H1 (cell line): ENCODE data around the gene PCDHA11. TPM values are rescaled to one million over a fixed set of nuclear protein-coding genes. Genes with fewer than 3 reads are reported as not detected.

Source experiments
- CTCF ChIA-PET: fragments of 300-600 bp; sonication (Branson Sonifier 250); formaldehyde crosslinking; loops from one replicate; lab custom pipeline; 2021; ENCODE audit not compliant: partially characterized antibody; lab: Charles Lee
- POLR2A ChIA-PET: fragments of 300-600 bp; sonication (Branson Sonifier 250); formaldehyde crosslinking; loops from one replicate; lab custom pipeline; 2021; ENCODE audit warnings: inconsistent platforms; ENCODE audit not compliant: partially characterized antibody; lab: Charles Lee
- DNase-seq, 2 experiments: peaks; one replicate each; pipeline versions ENCODE4 v3.0.0 to v3.0.0-alpha.2; 2010 to 2022; ENCODE audit warnings: low spot score in 2 of 2, low read depth in 1 of 2, mixed read lengths in 1 of 2
- FAIRE-seq: peaks from 2 replicates; lab custom pipeline; 2011; peaks lifted over from hg19 to GRCh38; lab: Jason Lieb, UNC
- H2AFZ ChIP-seq: 2 replicates; pipeline ENCODE4 v1.8.1; 2012; ENCODE audit warnings: low read length, inconsistent platforms
- H2AK5ac ChIP-seq: 2 replicates; pipeline ENCODE4 v1.6.1; 2013; ENCODE audit warnings: low read depth, low read length
- H2BK120ac ChIP-seq: replicated peaks from 2 replicates; pipeline ENCODE3; 2013; ENCODE audit warnings: low read depth, low read length, inconsistent platforms
- H2BK12ac ChIP-seq: 2 replicates; pipeline ENCODE4 v1.6.1; 2013; ENCODE audit warnings: low read depth, low read length
- H2BK15ac ChIP-seq: 2 replicates; pipeline ENCODE4 v1.6.1; 2013; ENCODE audit warnings: low read length
- H2BK20ac ChIP-seq: 2 replicates; pipeline ENCODE4 v1.6.1; 2013; ENCODE audit warnings: low read length
- H2BK5ac ChIP-seq: 2 replicates; pipeline ENCODE4 v1.6.1; 2013; ENCODE audit warnings: low read depth, low read length
- H3K14ac ChIP-seq: 2 replicates; pipeline ENCODE4 v1.6.1; 2013; ENCODE audit warnings: inconsistent platforms; ENCODE audit not compliant: insufficient read length
- H3K18ac ChIP-seq: 2 replicates; pipeline ENCODE4 v1.6.1; 2013; ENCODE audit warnings: low read length; ENCODE audit errors: extremely low read depth
- H3K23ac ChIP-seq: 2 replicates; pipeline ENCODE4 v1.6.1; 2013; ENCODE audit warnings: inconsistent platforms; ENCODE audit not compliant: insufficient read length
- H3K23me2 ChIP-seq: 2 replicates; pipeline ENCODE4 v1.6.1; 2013; ENCODE audit warnings: low read depth, low read length
- H3K27ac ChIP-seq: 2 replicates; pipeline ENCODE4 v1.6.1; 2011; ENCODE audit warnings: low read depth, low read length, inconsistent platforms
- H3K27me3 ChIP-seq, 4 experiments: replicated peaks in 1 of 4; 1 replicate in 1 of 4; 2 replicates in 3 of 4; pipeline versions ENCODE4 v1.6.1 to v1.8.1; 2011 to 2013; ENCODE audit warnings: low read length in 3 of 4, mild to moderate bottlenecking in 3 of 4, inconsistent platforms in 2 of 4, mixed read lengths in 2 of 4, moderate library complexity in 1 of 4; ENCODE audit not compliant: control insufficient read depth in 3 of 4, insufficient read depth in 3 of 4; ENCODE audit errors: extremely low read depth in 1 of 4
- H3K36me3 ChIP-seq, 4 experiments: 2 replicates each; pipeline versions ENCODE4 v1.6.1 to v1.8.1; 2011 to 2013; ENCODE audit warnings: mild to moderate bottlenecking in 4 of 4, low read length in 3 of 4, moderate library complexity in 2 of 4, control low read depth in 1 of 4, inconsistent platforms in 1 of 4; ENCODE audit not compliant: insufficient read depth in 4 of 4, control insufficient read depth in 2 of 4
- H3K4ac ChIP-seq: replicated peaks from 2 replicates; pipeline ENCODE3; 2013; ENCODE audit warnings: low read length, low read depth, mixed read lengths, inconsistent platforms; ENCODE audit not compliant: insufficient read length
- H3K4me1 ChIP-seq, 4 experiments: replicated peaks in 1 of 4; 1 replicate in 1 of 4; 2 replicates in 3 of 4; pipeline versions ENCODE4 v1.6.1 to v1.8.1; 2011 to 2013; ENCODE audit warnings: low read length in 3 of 4, inconsistent platforms in 2 of 4, mixed read lengths in 1 of 4; ENCODE audit not compliant: insufficient read depth in 4 of 4, control insufficient read depth in 3 of 4
- H3K4me2 ChIP-seq, 2 experiments: 2 replicates each; pipeline versions ENCODE4 v1.6.1 to v1.8.1; 2011 to 2013; ENCODE audit warnings: low read depth in 2 of 2, low read length in 2 of 2, control low read depth in 1 of 2, inconsistent platforms in 1 of 2, mild to moderate bottlenecking in 1 of 2; ENCODE audit not compliant: insufficient read depth in 1 of 2
- H3K4me3 ChIP-seq, 4 experiments: fragments of 200-600, 300-600 bp in 1 of 4; sonication (generic), shearing (Covaris generic), sonication (Bioruptor Twin) in 1 of 4; 2 replicates each; pipeline versions ENCODE4 v1.5.1 to v1.8.1; 2011 to 2016; ENCODE audit warnings: low read length in 4 of 4, low read depth in 3 of 4, control low read depth in 2 of 4, inconsistent platforms in 2 of 4, mild to moderate bottlenecking in 2 of 4, mixed read lengths in 1 of 4, moderate library complexity in 1 of 4; ENCODE audit not compliant: insufficient read depth in 2 of 4; ENCODE audit errors: extremely low read depth in 1 of 4
- H3K56ac ChIP-seq: replicated peaks from 2 replicates; pipeline ENCODE3; 2013; ENCODE audit warnings: low read depth, mild to moderate bottlenecking, mixed read lengths, low read length, inconsistent platforms; ENCODE audit not compliant: insufficient read length
- H3K79me1 ChIP-seq: 2 replicates; pipeline ENCODE4 v1.6.1; 2013; ENCODE audit warnings: low read depth, low read length, control low read depth
- H3K79me2 ChIP-seq, 2 experiments: 2 replicates each; pipeline versions ENCODE4 v1.6.1 to v1.8.1; 2012 to 2013; ENCODE audit warnings: low read length in 2 of 2, mild to moderate bottlenecking in 2 of 2, inconsistent platforms in 1 of 2; ENCODE audit not compliant: insufficient read depth in 2 of 2, control insufficient read depth in 1 of 2
- H3K9ac ChIP-seq, 4 experiments: replicated peaks in 1 of 4; 1 replicate in 1 of 4; 2 replicates in 3 of 4; pipeline versions ENCODE4 v1.6.1 to v1.8.1; 2011 to 2013; ENCODE audit warnings: low read depth in 3 of 4, low read length in 3 of 4, control low read depth in 2 of 4, mild to moderate bottlenecking in 2 of 4, moderate library complexity in 2 of 4, inconsistent platforms in 1 of 4; ENCODE audit errors: extremely low read depth in 1 of 4
- H3K9me3 ChIP-seq, 2 experiments: 2 replicates each; pipeline versions ENCODE4 v1.6.1 to v1.8.1; 2012 to 2013; ENCODE audit warnings: mild to moderate bottlenecking in 2 of 2, moderate library complexity in 2 of 2, control low read depth in 1 of 2, inconsistent platforms in 1 of 2, low read depth in 1 of 2, low read length in 1 of 2, mixed read lengths in 1 of 2; ENCODE audit not compliant: insufficient read depth in 2 of 2
- H4K20me1 ChIP-seq, 2 experiments: replicated peaks in 1 of 2; 2 replicates each; pipeline versions ENCODE3 to v1.8.1; 2011 to 2013; ENCODE audit warnings: inconsistent platforms in 2 of 2, low read length in 2 of 2, mild to moderate bottlenecking in 1 of 2; ENCODE audit not compliant: insufficient read depth in 2 of 2, control insufficient read depth in 1 of 2
- H4K5ac ChIP-seq: 2 replicates; pipeline ENCODE4 v1.6.1; 2013; ENCODE audit warnings: low read length, low read depth, mixed read lengths, inconsistent platforms; ENCODE audit not compliant: insufficient read length
- H4K8ac ChIP-seq: 2 replicates; pipeline ENCODE4 v1.8.0; 2013; ENCODE audit warnings: mild to moderate bottlenecking, moderate library complexity, low read length, inconsistent platforms; ENCODE audit not compliant: insufficient read depth; ENCODE audit errors: extremely low read depth
- H4K91ac ChIP-seq: replicated peaks from 2 replicates; pipeline ENCODE3; 2013; ENCODE audit warnings: low read length, mixed read lengths, inconsistent platforms; ENCODE audit not compliant: insufficient read length
- CEBPB ChIP-seq: IDR thresholded peaks from 2 replicates; pipeline ENCODE4 v1.6.1; 2012; ENCODE audit warnings: low read depth, low read length
- RAD21 ChIP-seq, 2 experiments: IDR thresholded peaks in 1 of 2; conservative IDR thresholded peaks in 1 of 2; 2 replicates each; pipeline ENCODE4 v1.6.1; 2011; ENCODE audit warnings: low read depth in 2 of 2, low read length in 2 of 2, improper control_type of control experiment in 1 of 2, inconsistent platforms in 1 of 2, mild to moderate bottlenecking in 1 of 2, moderate library complexity in 1 of 2
- RFX5 ChIP-seq: IDR thresholded peaks from 2 replicates; pipeline ENCODE4 v1.6.1; 2011; ENCODE audit warnings: low read depth, low read length, improper control_type of control experiment, borderline replicate concordance
- WGBS, 2 experiments: shearing (Covaris generic) in 1 of 2; methylation state at CpG; one replicate each; pipeline versions ENCODE4 v1.1.6 to v1.1.7; 2013 to 2015; ENCODE audit warnings: low lambda C conversion rate in 2 of 2, mixed read lengths in 2 of 2, inconsistent platforms in 1 of 2, low coverage in 1 of 2, missing lambda C conversion rate in 1 of 2; ENCODE audit not compliant: insufficient replicate concordance in 2 of 2, insufficient coverage in 1 of 2, insufficient read length in 1 of 2; ENCODE audit errors: extremely low coverage in 1 of 2, missing lambda C conversion rate in 1 of 2; 5-methylcytosine and 5-hydroxymethylcytosine counted together
- polyA plus RNA-seq, 7 experiments: library from polyadenylated mRNA; depleted of rRNA in 3 of 7; stranded (reverse) in 5 of 7; unstranded in 2 of 7; fragments of >200 nt in 5 of 7; fragments of 200-250 nt in 2 of 7; gene quantifications; 1 replicate in 5 of 7; 2 replicates in 1 of 7; 4 replicates in 1 of 7; pipeline versions ENCODE4 v1.2.1 to v1.2.3, GENCODE V29; 2011 to 2013; ENCODE audit warnings: missing spikeins in 2 of 7, mixed read lengths in 2 of 7
- total RNA-seq: library from RNA; stranded (reverse); fragmentation: NEBNext Ultra II Directional; extraction: Animal tissue kit (Norgen Biotek cat#: 25700); gene quantifications from 2 replicates; pipeline ENCODE4 v1.2.1, GENCODE V29; 2021
- TF ChIP-seq, protein P1 (sequence below), 3 experiments: IDR thresholded peaks; 1 replicate in 2 of 3; 2 replicates in 1 of 3; pipeline versions ENCODE4 v1.5.1 to v1.6.1; 2011; ENCODE audit warnings: low read length in 3 of 3, mild to moderate bottlenecking in 3 of 3, inconsistent platforms in 2 of 3, low read depth in 1 of 3, moderate library complexity in 1 of 3; ENCODE audit not compliant: insufficient read depth in 1 of 3; ENCODE audit errors: control extremely low read depth in 1 of 3
- TF ChIP-seq, protein P2 (sequence below): IDR thresholded peaks from 2 replicates; pipeline ENCODE4 v1.6.1; 2011; ENCODE audit warnings: low read length, improper control_type of control experiment

PCDHA11 gene
- total and polyA plus RNA-seq, 2 of the 8 experiments (the other 6 are each of a cell fraction or from before 2014, with no cell fraction given), result 4.7 to 6.6 TPM

DNA sequence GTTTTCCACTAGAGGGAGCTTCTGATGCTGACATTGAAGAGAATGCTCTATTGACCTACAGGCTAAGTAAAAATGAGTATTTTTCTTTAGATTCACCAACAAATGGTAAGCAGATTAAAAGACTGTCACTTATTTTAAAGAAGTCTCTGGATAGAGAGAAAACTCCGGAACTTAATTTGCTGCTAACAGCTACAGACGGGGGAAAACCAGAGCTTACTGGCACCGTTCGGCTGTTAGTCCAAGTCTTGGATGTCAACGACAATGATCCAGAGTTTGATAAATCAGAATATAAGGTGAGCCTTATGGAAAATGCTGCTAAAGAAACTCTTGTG lies 764 bp downstream of the PCDHA11 start:
- H2AFZ ChIP-seq, result no peak overlapping the region
- ChIA-PET POLR2A (interaction anchor here (0.6 to 2.4 kb wide), 13 partner anchors 9 to 225 kb away, joined by 3 to 14 read pairs (median 6); partner anchors contain the start of genes PCDHA10, PCDHA6, PCDHB1 and PCDHB2), CTCF (interaction anchor here (0.6 to 9.3 kb wide), 50 partner anchors 8 to 286 kb away, joined by 3 to 141 read pairs (median 5); partner anchors contain the start of genes PCDHA1, PCDHA10, PCDHA13 and PCDHA4)
- H3K4ac ChIP-seq, result no peak overlapping the region
- H2BK120ac ChIP-seq, result no peak overlapping the region
- peaks cover 0 to 19% of the 10 kb centered on the region in 2 experiments; a peak in 2 of 4 replicates for H3K79me2 ChIP-seq
- no peak overlapping the region for H2AK5ac ChIP-seq
- peaks cover 0 to 15% (median 0%) of the 10 kb centered on the region in 4 experiments; a peak in 3 of 8 replicates for H3K36me3 ChIP-seq
- H3K4me1 ChIP-seq, result no peaks in the 10 kb centered on the region; a peak in 2 of 7 replicates
- no peak overlapping the region for H2BK12ac ChIP-seq
- H3K23ac ChIP-seq, result no peak overlapping the region
- DNase-seq (no peak), FAIRE-seq (no peak)
- H3K18ac ChIP-seq, result no peak overlapping the region
- no peaks in the 10 kb centered on the region for H3K23me2 ChIP-seq
- no peaks in the 10 kb centered on the region for H3K27me3 ChIP-seq
- no peak overlapping the region for H2BK15ac ChIP-seq
- no peak for TF ChIP-seq RFX5
- 0 out of 4 replicates have a peak, but pooled peaks of 1 of the 2 experiments have one; percentile 38 for TF ChIP-seq RAD21 (IDR thresholded peaks at IDR 0.05 in 1 of 2, conservative IDR thresholded peaks at IDR 0.05 in 1 of 2; ENCODE audit: low read depth in 2 of 2, low read length in 2 of 2)
- TF ChIP-seq, protein P1, sequence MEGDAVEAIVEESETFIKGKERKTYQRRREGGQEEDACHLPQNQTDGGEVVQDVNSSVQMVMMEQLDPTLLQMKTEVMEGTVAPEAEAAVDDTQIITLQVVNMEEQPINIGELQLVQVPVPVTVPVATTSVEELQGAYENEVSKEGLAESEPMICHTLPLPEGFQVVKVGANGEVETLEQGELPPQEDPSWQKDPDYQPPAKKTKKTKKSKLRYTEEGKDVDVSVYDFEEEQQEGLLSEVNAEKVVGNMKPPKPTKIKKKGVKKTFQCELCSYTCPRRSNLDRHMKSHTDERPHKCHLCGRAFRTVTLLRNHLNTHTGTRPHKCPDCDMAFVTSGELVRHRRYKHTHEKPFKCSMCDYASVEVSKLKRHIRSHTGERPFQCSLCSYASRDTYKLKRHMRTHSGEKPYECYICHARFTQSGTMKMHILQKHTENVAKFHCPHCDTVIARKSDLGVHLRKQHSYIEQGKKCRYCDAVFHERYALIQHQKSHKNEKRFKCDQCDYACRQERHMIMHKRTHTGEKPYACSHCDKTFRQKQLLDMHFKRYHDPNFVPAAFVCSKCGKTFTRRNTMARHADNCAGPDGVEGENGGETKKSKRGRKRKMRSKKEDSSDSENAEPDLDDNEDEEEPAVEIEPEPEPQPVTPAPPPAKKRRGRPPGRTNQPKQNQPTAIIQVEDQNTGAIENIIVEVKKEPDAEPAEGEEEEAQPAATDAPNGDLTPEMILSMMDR (IDR thresholded peaks at IDR 0.05; ENCODE audit: control extremely low read depth in 1 of 3, insufficient read depth in 1 of 3, low read depth in 1 of 3, low read length in 3 of 3), result peak in 1 of 3 experiments; percentile 78; a peak in 1 of 4 replicates
- peak; percentile 90; the same call in 1 of the 2 replicates for TF ChIP-seq CEBPB
- TF ChIP-seq, protein P2, sequence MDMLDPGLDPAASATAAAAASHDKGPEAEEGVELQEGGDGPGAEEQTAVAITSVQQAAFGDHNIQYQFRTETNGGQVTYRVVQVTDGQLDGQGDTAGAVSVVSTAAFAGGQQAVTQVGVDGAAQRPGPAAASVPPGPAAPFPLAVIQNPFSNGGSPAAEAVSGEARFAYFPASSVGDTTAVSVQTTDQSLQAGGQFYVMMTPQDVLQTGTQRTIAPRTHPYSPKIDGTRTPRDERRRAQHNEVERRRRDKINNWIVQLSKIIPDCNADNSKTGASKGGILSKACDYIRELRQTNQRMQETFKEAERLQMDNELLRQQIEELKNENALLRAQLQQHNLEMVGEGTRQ, result no peak
- H3K9ac ChIP-seq, result no peak overlapping the region
- no peaks in the 10 kb centered on the region for H4K20me1 ChIP-seq
- 88% methylated on average over 5 of the region's 5 CpGs; no CpG with 5 or more reads in 1 of the 2 experiments for WGBS, 2 experiments
- no peaks in the 10 kb centered on the region for H3K79me1 ChIP-seq
- peaks cover 0 to 13% of the 10 kb centered on the region in 2 experiments; a peak in 1 of 4 replicates for H3K9me3 ChIP-seq
- no peak overlapping the region for H3K14ac ChIP-seq
- H3K56ac ChIP-seq, result no peak overlapping the region
- peak overlapping the region; percentile 54 to 66 (median 58); a peak in 6 of 8 replicates for H3K4me3 ChIP-seq
- H3K27ac ChIP-seq, result no peak overlapping the region
- no peak overlapping the region for H4K5ac ChIP-seq
- peak overlapping the region; percentile 37 to 47; a peak in 3 of 4 replicates for H3K4me2 ChIP-seq
- H2BK20ac ChIP-seq, result no peak overlapping the region
- H2BK5ac ChIP-seq, result no peak overlapping the region
- no peak overlapping the region for H4K91ac ChIP-seq
- H4K8ac ChIP-seq, result no peak overlapping the region
